ENCODE measurements around the gene GP1BB.

- TF ChIP-seq CHD2 (IDR thresholded peaks at IDR 0.05; ENCODE audit: low read depth, low read length) (no peak), HMG20A (CRISPR knock-in tag; IDR thresholded peaks at IDR 0.05; ENCODE audit: borderline replicate concordance) (no peak), ZSCAN20 (CRISPR knock-in tag; IDR thresholded peaks at IDR 0.05; ENCODE audit: borderline replicate concordance) (no peak), POLR2A (IDR thresholded peaks at IDR 0.05; ENCODE audit: insufficient read depth in 1 of 2, low read depth in 2 of 2, low read length in 2 of 2) (no peak), ZNF547 (CRISPR knock-in tag; IDR thresholded peaks at IDR 0.05) (no peak)
These were observed 3.8 kb upstream of the GP1BB start for GRCh38 chr22:19719488-19720021.

Data from HepG2 (cell line).